ENCODE data around the gene STAP2.

The STAP2 gene

GRCh38 chr19:4368128-4368820 lies 29.6 kb upstream of the STAP2 start:
- Histone ChIP-seq H3K4me3 (ENCODE audit: low read length) (no peak overlapping the region), H3K27me3 (ENCODE audit: control insufficient read depth, insufficient read depth, low read length) (no peaks in the 10 kb centered on the region), H3K36me3 (ENCODE audit: control insufficient read depth, low read depth, low read length) (peaks cover 3% of the 10 kb centered on the region), H3K9ac (ENCODE audit: low read length) (no peak overlapping the region), H3K27ac (ENCODE audit: low read length) (no peak overlapping the region), H3K9me3 (ENCODE audit: control insufficient read depth, low read depth, low read length) (no peaks in the 10 kb centered on the region), H3K4me1 (ENCODE audit: control insufficient read depth, low read depth, low read length) (peaks cover 4% of the 10 kb centered on the region)

DNA sequence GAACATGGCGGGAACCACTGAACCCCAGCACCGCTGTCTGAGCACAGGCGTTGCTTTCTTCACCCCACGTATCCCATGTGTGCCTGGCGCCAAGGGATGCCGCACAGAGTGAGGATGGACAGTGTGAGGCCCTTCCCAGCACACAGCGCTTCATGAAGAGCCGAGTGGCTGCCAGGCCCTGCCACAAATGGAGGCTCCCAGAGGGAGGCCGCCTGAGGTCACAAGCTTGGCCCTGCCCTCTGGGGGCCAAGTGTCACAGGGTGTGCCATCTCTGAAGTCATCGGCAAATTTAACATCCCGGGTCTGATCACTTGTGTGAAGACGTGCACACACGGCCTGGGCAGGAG lies 29.1 kb upstream of the STAP2 start:
- H3K27ac ChIP-seq (ENCODE audit: low read length), result no peak overlapping the region
- H3K9ac ChIP-seq (ENCODE audit: low read length), result no peak overlapping the region
- H3K36me3 ChIP-seq (ENCODE audit: control insufficient read depth, low read depth, low read length), result peaks cover 3% of the 10 kb centered on the region

GRCh38 chr19:4367336-4367723 lies 28.7 kb upstream of the STAP2 start:
- Histone ChIP-seq H3K9ac (ENCODE audit: low read length) (no peak overlapping the region), H3K36me3 (ENCODE audit: control insufficient read depth, low read depth, low read length) (peaks cover 3% of the 10 kb centered on the region), H3K27me3 (ENCODE audit: control insufficient read depth, insufficient read depth, low read length) (no peaks in the 10 kb centered on the region), H3K4me1 (ENCODE audit: control insufficient read depth, low read depth, low read length) (peaks cover 4% of the 10 kb centered on the region), H3K4me3 (ENCODE audit: low read length) (no peak overlapping the region), H3K9me3 (ENCODE audit: control insufficient read depth, low read depth, low read length) (no peaks in the 10 kb centered on the region), H3K27ac (ENCODE audit: low read length) (no peak overlapping the region)

More for the DNA sequence above, 29.1 kb upstream of the STAP2 start:
- no peaks in the 10 kb centered on the region for H3K9me3 ChIP-seq (ENCODE audit: control insufficient read depth, low read depth, low read length)
- H3K4me1 ChIP-seq (ENCODE audit: control insufficient read depth, low read depth, low read length), result peaks cover 4% of the 10 kb centered on the region
- no peak overlapping the region for H3K4me3 ChIP-seq (ENCODE audit: low read length)
- H3K27me3 ChIP-seq (ENCODE audit: control insufficient read depth, insufficient read depth, low read length), result no peaks in the 10 kb centered on the region

DNA sequence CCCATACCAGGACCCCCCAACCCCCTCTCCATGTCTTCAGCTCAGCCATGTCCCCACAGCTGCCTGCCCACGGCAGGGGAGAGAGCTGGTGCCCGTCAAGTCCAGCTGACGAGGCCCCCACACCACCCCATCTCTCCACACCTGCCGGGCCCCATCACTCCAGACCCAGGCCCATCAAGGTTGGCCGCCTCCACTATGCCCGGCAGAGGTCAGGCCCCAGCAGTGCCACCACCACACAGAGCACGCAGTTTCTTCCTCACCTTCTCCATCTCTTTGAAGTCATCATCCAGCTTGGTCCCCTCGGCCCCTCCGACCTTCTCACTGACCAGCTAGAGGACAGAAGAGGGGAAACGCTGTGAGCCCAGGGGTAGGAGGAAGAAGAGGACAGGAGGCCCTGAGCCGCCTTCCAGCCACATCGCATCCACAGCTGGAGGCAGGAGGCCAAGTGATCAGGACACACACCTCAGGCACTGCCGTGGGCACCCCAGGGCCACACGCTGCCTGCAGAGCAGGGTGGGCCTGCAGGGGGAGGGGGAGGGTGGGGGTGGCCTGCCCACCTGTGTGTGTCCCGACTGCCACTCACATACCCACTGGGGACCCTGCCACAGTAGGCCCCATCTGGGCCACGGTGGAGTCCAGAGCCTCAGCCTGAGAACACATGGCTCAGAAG lies 28.2 kb upstream of the STAP2 start:
- peaks cover 8% of the 10 kb centered on the region for H3K36me3 ChIP-seq (ENCODE audit: control insufficient read depth, low read depth, low read length)
- no peak overlapping the region for H3K9ac ChIP-seq (ENCODE audit: low read length)
- H3K9me3 ChIP-seq (ENCODE audit: control insufficient read depth, low read depth, low read length), result no peaks in the 10 kb centered on the region
- no peak overlapping the region for H3K4me3 ChIP-seq (ENCODE audit: low read length)
- no peaks in the 10 kb centered on the region for H3K27me3 ChIP-seq (ENCODE audit: control insufficient read depth, insufficient read depth, low read length)
- peaks cover 4% of the 10 kb centered on the region for H3K4me1 ChIP-seq (ENCODE audit: control insufficient read depth, low read depth, low read length)
- no peak overlapping the region for H3K27ac ChIP-seq (ENCODE audit: low read length)

GRCh38 chr19:4365791-4366665 lies 27.4 kb upstream of the STAP2 start:
- H3K27me3 ChIP-seq (ENCODE audit: control insufficient read depth, insufficient read depth, low read length), result no peaks in the 10 kb centered on the region
- H3K4me3 ChIP-seq (ENCODE audit: low read length), result no peak overlapping the region
- no peaks in the 10 kb centered on the region for H3K9me3 ChIP-seq (ENCODE audit: control insufficient read depth, low read depth, low read length)
- no peak overlapping the region for H3K27ac ChIP-seq (ENCODE audit: low read length)
- H3K9ac ChIP-seq (ENCODE audit: low read length), result no peak overlapping the region
- H3K36me3 ChIP-seq (ENCODE audit: control insufficient read depth, low read depth, low read length), result peaks cover 8% of the 10 kb centered on the region
- peaks cover 4% of the 10 kb centered on the region for H3K4me1 ChIP-seq (ENCODE audit: control insufficient read depth, low read depth, low read length)

- peaks cover 4% of the 10 kb centered on the region for H3K4me1 ChIP-seq (ENCODE audit: control insufficient read depth, low read depth, low read length)
- H3K36me3 ChIP-seq (ENCODE audit: control insufficient read depth, low read depth, low read length), result peaks cover 8% of the 10 kb centered on the region
- no peak overlapping the region for H3K4me3 ChIP-seq (ENCODE audit: low read length)
- H3K27ac ChIP-seq (ENCODE audit: low read length), result no peak overlapping the region
- no peak overlapping the region for H3K9ac ChIP-seq (ENCODE audit: low read length)
- H3K9me3 ChIP-seq (ENCODE audit: control insufficient read depth, low read depth, low read length), result no peaks in the 10 kb centered on the region
- no peaks in the 10 kb centered on the region for H3K27me3 ChIP-seq (ENCODE audit: control insufficient read depth, insufficient read depth, low read length)
Observed at GRCh38 chr19:4365341-4365740, 26.7 kb upstream of the STAP2 start.

DNA sequence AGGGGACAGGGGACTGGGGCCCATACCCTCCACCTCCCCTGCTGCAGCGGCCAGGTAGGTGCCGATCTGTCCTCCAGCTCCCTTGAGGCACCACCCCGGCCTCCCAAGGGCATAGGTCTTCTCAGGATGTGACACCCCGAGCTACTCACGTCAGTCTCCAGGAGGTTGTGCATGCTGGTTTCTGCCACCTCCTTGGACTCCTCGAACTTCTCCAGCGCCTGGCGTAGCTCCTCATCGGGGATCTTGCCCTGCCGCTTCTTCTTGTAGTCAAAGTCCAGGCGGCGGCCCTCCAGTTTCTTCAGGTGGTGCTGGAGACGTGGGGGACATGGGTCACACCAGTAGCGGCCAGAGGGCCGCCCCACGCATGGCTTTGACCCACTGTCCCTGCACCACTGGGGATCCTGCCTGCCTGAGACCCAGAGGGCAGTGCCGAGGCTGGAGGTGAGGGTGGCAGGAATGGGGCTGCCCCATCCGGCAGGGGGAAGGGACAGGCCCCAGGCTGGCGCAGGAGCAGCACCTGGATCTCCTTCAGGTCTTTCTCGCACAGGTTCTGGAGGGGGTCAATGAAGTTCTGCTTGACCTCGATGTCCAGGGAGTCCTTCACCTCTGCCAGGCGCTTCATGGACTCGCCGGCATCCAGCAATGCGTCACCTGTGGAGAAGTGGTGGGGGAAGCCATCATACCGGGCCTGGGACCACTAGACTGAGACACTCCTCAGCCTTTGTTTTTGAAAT lies 25.1 kb upstream of the STAP2 start:
- Histone ChIP-seq H3K27me3 (ENCODE audit: control insufficient read depth, insufficient read depth, low read length) (no peaks in the 10 kb centered on the region), H3K9ac (ENCODE audit: low read length) (no peak overlapping the region), H3K36me3 (ENCODE audit: control insufficient read depth, low read depth, low read length) (peaks cover 11% of the 10 kb centered on the region)

DNA sequence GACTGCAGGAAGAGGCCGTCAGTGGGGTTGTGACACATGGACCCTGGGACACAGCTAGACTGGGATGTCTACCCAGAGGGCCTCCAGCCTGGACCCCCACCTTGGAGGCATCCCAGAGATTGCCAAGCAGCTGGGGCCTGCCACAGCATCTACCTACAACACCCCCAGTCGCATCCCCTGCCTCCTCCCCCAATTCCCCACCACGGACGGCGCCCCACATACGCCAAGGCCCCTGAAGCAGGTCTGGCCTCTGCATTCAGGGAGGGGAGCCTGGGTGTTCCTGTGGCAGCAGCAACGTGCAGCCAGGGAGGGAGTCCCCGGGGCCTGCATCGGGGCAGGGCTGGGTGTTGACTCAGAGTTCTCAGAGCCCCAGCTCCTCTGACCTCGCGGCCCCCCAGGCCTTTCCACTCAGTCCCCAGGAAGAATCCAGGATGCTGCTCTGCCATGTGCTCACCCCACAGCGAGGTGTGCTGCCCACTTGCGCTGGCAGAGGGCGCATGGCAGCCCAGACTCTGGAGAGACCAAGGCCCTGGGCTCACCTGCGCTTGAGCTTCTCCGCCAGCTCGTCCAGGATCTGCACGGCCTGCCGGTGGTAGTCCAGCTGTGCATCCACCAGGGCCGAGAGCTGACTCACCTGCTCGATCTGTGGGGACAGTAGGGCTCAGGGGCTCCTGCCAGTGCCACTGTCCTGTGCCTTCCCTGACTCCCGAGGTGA lies 24.4 kb upstream of the STAP2 start:
- no peaks in the 10 kb centered on the region for H3K4me1 ChIP-seq (ENCODE audit: control insufficient read depth, low read depth, low read length)
- H3K9me3 ChIP-seq (ENCODE audit: control insufficient read depth, low read depth, low read length), result no peaks in the 10 kb centered on the region
- no peaks in the 10 kb centered on the region for H3K27me3 ChIP-seq (ENCODE audit: control insufficient read depth, insufficient read depth, low read length)
- H3K27ac ChIP-seq (ENCODE audit: low read length), result no peak overlapping the region
- H3K4me3 ChIP-seq (ENCODE audit: low read length), result no peak overlapping the region
- H3K9ac ChIP-seq (ENCODE audit: low read length), result no peak overlapping the region
- peaks cover 11% of the 10 kb centered on the region for H3K36me3 ChIP-seq (ENCODE audit: control insufficient read depth, low read depth, low read length)

More for the DNA sequence above, 25.1 kb upstream of the STAP2 start:
- no peak overlapping the region for H3K27ac ChIP-seq (ENCODE audit: low read length)
- no peaks in the 10 kb centered on the region for H3K4me1 ChIP-seq (ENCODE audit: control insufficient read depth, low read depth, low read length)
- H3K9me3 ChIP-seq (ENCODE audit: control insufficient read depth, low read depth, low read length), result no peaks in the 10 kb centered on the region
- H3K4me3 ChIP-seq (ENCODE audit: low read length), result no peak overlapping the region

- no peak overlapping the region for H3K27ac ChIP-seq (ENCODE audit: low read length)
- peaks cover 11% of the 10 kb centered on the region for H3K36me3 ChIP-seq (ENCODE audit: control insufficient read depth, low read depth, low read length)
- no peaks in the 10 kb centered on the region for H3K4me1 ChIP-seq (ENCODE audit: control insufficient read depth, low read depth, low read length)
- no peak overlapping the region for H3K4me3 ChIP-seq (ENCODE audit: low read length)
- H3K9me3 ChIP-seq (ENCODE audit: control insufficient read depth, low read depth, low read length), result no peaks in the 10 kb centered on the region
- H3K27me3 ChIP-seq (ENCODE audit: control insufficient read depth, insufficient read depth, low read length), result no peaks in the 10 kb centered on the region
- no peak overlapping the region for H3K9ac ChIP-seq (ENCODE audit: low read length)
Observed at GRCh38 chr19:4362101-4362828, 23.6 kb upstream of the STAP2 start.

DNA sequence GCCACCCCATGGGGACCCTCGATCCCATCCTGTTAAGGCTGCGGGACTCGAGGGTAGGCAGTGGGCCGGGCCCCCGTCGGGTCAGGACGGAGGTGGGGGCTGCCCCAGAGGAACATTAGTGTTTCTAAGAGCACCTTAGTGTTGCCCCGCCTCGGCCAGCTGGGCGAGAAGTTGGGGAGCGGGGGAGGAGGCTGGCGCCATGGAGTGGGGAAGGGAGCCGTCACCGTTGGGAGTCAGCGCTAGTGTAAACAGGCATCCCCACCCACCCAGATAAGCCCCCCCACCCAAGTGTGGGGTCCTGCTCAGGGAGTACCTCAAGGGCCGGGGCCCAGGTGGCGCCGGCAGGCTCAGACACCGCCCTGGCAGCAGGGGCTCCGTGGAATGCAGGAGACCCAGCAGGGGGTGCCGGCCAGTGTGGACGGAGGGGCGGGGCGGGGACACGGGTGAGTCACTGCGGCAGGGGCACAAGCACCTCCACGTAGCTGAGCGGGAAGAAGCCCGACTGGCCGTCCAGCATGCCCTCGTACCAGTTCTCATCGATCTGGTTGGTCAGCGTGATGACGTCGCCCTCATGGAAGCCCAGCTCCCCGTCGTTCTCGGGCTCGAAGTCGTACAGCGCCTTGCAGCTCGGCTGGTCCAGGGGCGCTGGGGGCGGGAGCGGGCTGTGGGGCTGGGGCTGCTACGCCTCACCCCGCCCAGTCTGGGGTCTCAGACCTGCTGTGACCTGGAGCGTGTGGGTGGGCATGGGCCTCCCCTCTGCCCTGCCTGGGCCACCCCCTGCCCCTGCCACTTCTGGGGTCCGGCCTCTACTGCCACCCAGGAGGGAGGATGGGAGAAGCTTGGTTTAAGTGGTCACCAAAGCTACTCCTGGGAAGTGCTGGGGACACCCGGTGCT lies 22.8 kb upstream of the STAP2 start:
- Histone ChIP-seq H3K4me3 (ENCODE audit: low read length) (no peak overlapping the region), H3K36me3 (ENCODE audit: control insufficient read depth, low read depth, low read length) (peaks cover 11% of the 10 kb centered on the region), H3K27ac (ENCODE audit: low read length) (no peak overlapping the region), H3K9me3 (ENCODE audit: control insufficient read depth, low read depth, low read length) (no peaks in the 10 kb centered on the region), H3K9ac (ENCODE audit: low read length) (no peak overlapping the region), H3K4me1 (ENCODE audit: control insufficient read depth, low read depth, low read length) (no peaks in the 10 kb centered on the region), H3K27me3 (ENCODE audit: control insufficient read depth, insufficient read depth, low read length) (no peaks in the 10 kb centered on the region)
